DND-41 (cell line): ENCODE measurements around the gene GOLIM4.

Source experiments
- CTCF ChIP-seq: IDR thresholded peaks from 2 replicates; pipeline ENCODE4 v1.5.1; 2012; ENCODE audit warnings: borderline replicate concordance, low read length, moderate library complexity, mild to moderate bottlenecking; ENCODE audit not compliant: poor library complexity, severe bottlenecking; ENCODE audit errors: extremely low read depth
- EZH2 ChIP-seq: IDR thresholded peaks from 3 replicates; pipeline ENCODE4 v1.6.1; 2012; ENCODE audit warnings: borderline replicate concordance, low read depth, mild to moderate bottlenecking, moderate library complexity, low read length, inconsistent platforms; ENCODE audit not compliant: severe bottlenecking

GRCh38 chr3:168021737-168022450 is 73.8 kb downstream of the GOLIM4 start:
- TF ChIP-seq CTCF (no peak), EZH2 (no peak)
